Measurements from ENCODE around the gene DUSP6. TPM values are rescaled to one million over a fixed set of nuclear protein-coding genes. Genes with fewer than 3 reads are reported as not detected.

Gene DUSP6
- total and polyA plus RNA-seq, 9 of the 15 experiments (the other 6 are each of a cell fraction or from before 2014, with no cell fraction given) = 0.04 to 0.60 (median 0.08) TPM; not detected in 2

GRCh38 chr12:89392391-89392790, 40.1 kb upstream of the DUSP6 start (continued):
- TF ChIP-seq THRA (IDR thresholded peaks at IDR 0.05) = no peak
- no peak for TF ChIP-seq CBFA2T3 (IDR thresholded peaks at IDR 0.05)

GRCh38 chr12:89391726-89392336, 39.5 kb upstream of the DUSP6 start:
- no peaks in the 10 kb centered on the region for H3K27me3 ChIP-seq (ENCODE audit: control insufficient read depth in 2 of 2, insufficient read depth in 2 of 2, low read length in 2 of 2)
- FAIRE-seq (no peak), ATAC-seq (no peak), DNase-seq (ENCODE audit: extremely low read depth in 1 of 4, low spot score in 3 of 4) (no peak)
- BruUV-seq (replicated peaks) = no TSS peak
- H3K36me3 ChIP-seq (ENCODE audit: control insufficient read depth, insufficient read depth, low read length) = no peaks in the 10 kb centered on the region
- H4K20me1 ChIP-seq (replicated peaks; ENCODE audit: control insufficient read depth, insufficient read depth, low read length) = no peaks in the 10 kb centered on the region
- intact Hi-C loops (cut with micrococcal nuclease) = loop anchor here (5.0 kb wide), 2 partner anchors 50 to 70 kb away; no protein-coding TSS in a partner anchor
- no peaks in the 10 kb centered on the region for H3K9me1 ChIP-seq (ENCODE audit: control insufficient read depth, insufficient read depth, low read length)
- ChIA-PET POLR2A (no interaction called here), CTCF (ENCODE audit: low intra/inter-chr PET ratio) (no interaction called here)
- no peak overlapping the region for H3K27ac ChIP-seq (ENCODE audit: extremely low read depth, low read depth, low read length)
- 53% methylated on average over 6 of the region's 6 CpGs for WGBS (ENCODE audit: insufficient coverage, low coverage, missing lambda C conversion rate)
- no peaks in the 10 kb centered on the region for H3K79me2 ChIP-seq (ENCODE audit: control insufficient read depth, insufficient read depth, low read length)
- H2AFZ ChIP-seq (ENCODE audit: low read depth, low read length) = no peak overlapping the region
- no peak overlapping the region for H3K9ac ChIP-seq (ENCODE audit: insufficient read depth in 1 of 2, low read depth in 2 of 2, low read length in 2 of 2)
- H3K4me2 ChIP-seq (ENCODE audit: insufficient read depth, low read length) = no peak overlapping the region; the same call in 1 of the 2 replicates
- TF ChIP-seq ZNF274 (IDR thresholded peaks at IDR 0.05; ENCODE audit: borderline replicate concordance, low read depth, low read length) (no peak), RAD51 (IDR thresholded peaks at IDR 0.05; ENCODE audit: borderline replicate concordance, low read depth) (0 out of 2 replicates have a peak, but pooled peaks have one; percentile 26), TFE3 (CRISPR knock-in tag; IDR thresholded peaks at IDR 0.05) (peak; percentile 95), ZNF695 (CRISPR knock-in tag; IDR thresholded peaks at IDR 0.05) (0 out of 2 replicates have a peak, but pooled peaks have one; percentile 27), TFAP4 (CRISPR knock-in tag; IDR thresholded peaks at IDR 0.05; ENCODE audit: borderline replicate concordance) (0 out of 2 replicates have a peak, but pooled peaks have one; percentile 21), PRDM10 (IDR thresholded peaks at IDR 0.05; ENCODE audit: partially characterized antibody) (peak; percentile 4)
- H3K9me3 ChIP-seq (replicated peaks; ENCODE audit: control insufficient read depth, insufficient read depth, low read depth, low read length) = no peaks in the 10 kb centered on the region
- H3K4me1 ChIP-seq (replicated peaks in 1 of 2; ENCODE audit: control insufficient read depth in 2 of 2, insufficient read depth in 2 of 2, low read length in 2 of 2) = peaks cover 2 to 45% of the 10 kb centered on the region in 2 experiments; a peak in 3 of 5 replicates
- H3K4me3 ChIP-seq = no peak overlapping the region
- in situ Hi-C loops (cut with MboI) = no loop called here

All from K562 (cell line).